Colon (tissue), 2 donors: ENCODE measurements around the gene SLC25A41.

ENCODE experiments used
- FAIRE-seq: peaks from 2 replicates; lab custom pipeline; 2012; peaks lifted over from hg19 to GRCh38; lab: Jason Lieb, UNC
- donor health status: control.
- donor health status: control.

SLC25A41 gene

GRCh38 chr19:6433663-6434062 lies at the start of gene SLC25A41:
Gene SLC25A41 (minus strand): TSS chr19:6433763. CDS start chr19:6433693, 70 bp downstream.
- no peak for FAIRE-seq

GRCh38 chr19:6483235-6483634 lies 49.7 kb upstream of the SLC25A41 start:
- no peak for FAIRE-seq

- FAIRE-seq = no peak
Measured at GRCh38 chr19:6482343-6482686, 48.8 kb upstream of the SLC25A41 start.

GRCh38 chr19:6481541-6482342 lies 48.2 kb upstream of the SLC25A41 start, which contains the start of gene DENND1C:
Gene DENND1C (minus strand): TSS chr19:6481787. CDS start chr19:6481695, 92 bp downstream.
- no peak for FAIRE-seq

GRCh38 chr19:6480848-6481415 lies 47.4 kb upstream of the SLC25A41 start:
- no peak for FAIRE-seq

GRCh38 chr19:6479836-6480398 lies 46.4 kb upstream of the SLC25A41 start:
- FAIRE-seq = no peak

- no peak for FAIRE-seq
Measured at GRCh38 chr19:6478815-6479214, 45.3 kb upstream of the SLC25A41 start.

- no peak for FAIRE-seq
Measured at GRCh38 chr19:6476896-6477431, 43.4 kb upstream of the SLC25A41 start.

- no peak for FAIRE-seq
Measured at GRCh38 chr19:6476155-6476895, 42.8 kb upstream of the SLC25A41 start.

- no peak for FAIRE-seq
Measured at GRCh38 chr19:6475321-6476108, 42.0 kb upstream of the SLC25A41 start.

- no peak for FAIRE-seq
Measured at GRCh38 chr19:6473647-6474046, 40.1 kb upstream of the SLC25A41 start.

GRCh38 chr19:6472713-6473112 lies 39.1 kb upstream of the SLC25A41 start:
- FAIRE-seq = no peak

- FAIRE-seq = no peak
Measured at GRCh38 chr19:6471076-6471475, 37.5 kb upstream of the SLC25A41 start.

- no peak for FAIRE-seq
Measured at GRCh38 chr19:6470173-6470572, 36.6 kb upstream of the SLC25A41 start.

- no peak for FAIRE-seq
Measured at GRCh38 chr19:6467384-6467783, 33.8 kb upstream of the SLC25A41 start.

GRCh38 chr19:6466526-6467248 lies 33.1 kb upstream of the SLC25A41 start:
- no peak for FAIRE-seq

- FAIRE-seq = no peak
Measured at GRCh38 chr19:6465663-6466062, 32.1 kb upstream of the SLC25A41 start.

GRCh38 chr19:6465006-6465405 lies 31.4 kb upstream of the SLC25A41 start:
- no peak for FAIRE-seq

- no peak for FAIRE-seq
Measured at GRCh38 chr19:6464070-6464873, 30.7 kb upstream of the SLC25A41 start, which contains the start of gene CRB3. Gene CRB3 (plus strand): TSS chr19:6464271. CDS start chr19:6464702, 431 bp downstream.
